Left renal cortex interstitium (tissue), 4 donors: ENCODE results near the gene BRD9. TPM values are rescaled to one million over a fixed set of nuclear protein-coding genes. Genes with fewer than 3 reads are reported as not detected.
"Not testable (repeated sequence)": the region's sequence is repeated elsewhere in the genome, so short reads cannot be mapped to it uniquely, and the experiment has no call there.

ENCODE experiments used
- DNase-seq, 4 donors: peaks; one replicate each; pipeline ENCODE4 v3.0.0-alpha.2; 2013; ENCODE audit warnings: low read depth in 4 of 4, low spot score in 2 of 4, missing footprints in 1 of 4
- polyA plus RNA-seq, 4 donors: library from polyadenylated mRNA; unstranded; fragments of 120-200 nt; gene quantifications; one replicate each; pipeline ENCODE4 v1.2.1, GENCODE V29; 2013; ENCODE audit not compliant: insufficient read length in 4 of 4

The BRD9 gene
- polyA plus RNA-seq, 4 donors, result 35.4 to 46.6 (median 40.9) TPM

- no peak for DNase-seq
These were observed 30.8 kb upstream of the BRD9 start for GRCh38 chr5:923281-923873.

DNA sequence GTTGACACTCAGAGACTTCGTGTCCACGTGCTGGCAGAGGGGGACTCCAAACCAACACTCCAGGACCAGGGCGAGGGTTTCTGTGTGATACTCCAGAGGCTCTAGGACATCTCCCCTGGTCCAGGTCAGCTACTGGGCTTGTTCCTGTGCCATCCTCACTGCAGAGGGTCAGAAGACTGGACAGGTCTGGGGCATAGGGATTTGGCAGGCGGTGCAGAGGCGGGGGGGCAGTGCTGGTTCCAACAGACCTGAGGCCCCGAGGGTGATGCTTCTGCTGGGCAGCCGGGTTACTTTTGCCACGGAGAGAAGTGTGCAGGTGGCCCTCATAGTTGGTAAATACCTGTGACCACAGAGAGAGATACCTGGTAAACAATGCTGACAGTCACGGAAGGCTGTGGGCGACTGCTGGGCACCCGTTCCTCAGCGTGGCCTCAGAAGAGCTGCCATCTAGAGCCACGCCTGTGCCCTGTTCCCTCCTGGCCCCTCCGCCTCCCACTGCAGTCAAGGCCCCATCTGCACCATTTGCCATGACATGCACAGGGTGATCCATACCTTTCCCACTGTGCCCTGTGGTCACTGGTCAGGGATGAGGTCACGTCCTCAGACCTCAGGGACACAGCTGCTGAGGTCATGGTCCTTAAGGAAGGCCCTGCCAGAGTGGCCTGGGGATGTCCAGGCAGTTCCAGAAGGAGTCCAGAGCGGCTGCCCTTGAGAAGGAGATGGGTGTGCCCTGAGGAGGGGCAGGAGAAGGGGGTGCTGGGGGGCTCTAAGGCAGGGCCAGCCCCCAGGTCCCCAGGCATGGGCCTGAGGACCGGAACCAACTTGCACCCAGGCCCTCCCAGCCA, 30.1 kb upstream of the BRD9 start:
- DNase-seq, result no peak

DNA sequence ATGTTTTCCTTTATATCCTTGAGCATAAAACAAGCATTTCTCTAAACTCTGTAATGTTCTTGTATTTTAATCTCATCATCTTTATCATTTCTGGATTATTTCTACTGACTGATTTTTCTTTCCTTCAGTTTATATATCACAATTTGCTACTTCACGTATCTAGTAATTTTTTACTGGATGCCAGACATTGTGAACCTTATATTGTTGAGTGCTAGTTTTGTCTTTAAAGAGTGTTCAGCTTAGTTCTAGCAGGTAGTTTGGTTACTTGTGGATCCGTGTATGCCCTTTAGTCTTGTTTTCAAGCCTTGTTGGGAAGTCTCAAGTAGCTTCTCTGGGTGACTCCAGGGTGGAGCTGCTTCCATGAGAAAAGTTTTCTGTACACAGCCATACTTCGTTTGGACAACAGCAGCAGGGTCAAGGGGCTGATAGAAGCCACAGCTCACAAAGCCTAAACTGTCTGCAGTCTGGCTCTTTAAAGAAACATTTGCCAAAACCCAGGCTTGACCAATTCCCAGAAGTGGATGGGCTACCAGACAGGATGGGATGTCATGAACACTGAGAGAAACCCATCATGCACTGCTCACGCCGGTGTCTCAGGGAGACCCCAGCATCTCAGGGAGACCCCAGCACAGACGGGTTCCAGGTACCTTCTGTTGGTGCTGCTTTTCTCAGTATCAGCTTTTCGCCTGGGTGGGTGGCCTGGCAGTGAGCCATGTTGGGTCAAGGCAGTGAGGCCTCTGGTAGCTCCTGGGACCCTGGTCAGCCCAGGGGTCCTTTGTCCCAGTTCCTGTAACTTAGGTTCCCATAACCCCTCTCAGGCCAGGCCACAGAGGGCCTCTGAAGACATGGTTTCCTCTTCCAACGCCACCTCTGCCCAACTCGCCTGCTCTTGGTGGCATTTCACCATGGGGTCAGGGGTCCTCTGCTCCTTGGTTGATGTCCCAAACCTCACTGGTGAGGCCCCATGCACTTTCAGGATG, 29.1 kb upstream of the BRD9 start:
- DNase-seq, result no peak

DNA sequence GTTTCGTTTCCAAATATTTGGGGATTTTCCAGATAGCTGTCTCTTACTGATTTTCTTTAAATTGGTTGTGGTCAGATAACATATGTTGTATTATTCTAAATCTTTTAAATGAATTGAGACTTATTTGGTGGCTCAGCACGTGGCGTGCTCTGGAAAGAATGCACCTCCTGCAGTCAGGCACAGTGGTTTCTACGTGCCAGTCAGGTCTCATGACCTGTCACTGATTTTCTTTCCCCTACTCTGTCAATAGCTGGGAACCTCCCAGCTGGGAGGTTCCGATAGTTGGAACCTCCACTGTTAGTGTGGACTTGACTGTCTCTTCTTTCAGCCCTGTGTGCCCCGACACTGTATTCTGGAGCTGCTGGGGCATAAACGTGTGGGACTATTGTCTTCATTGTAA, 27.7 kb upstream of the BRD9 start:
- no peak for DNase-seq

- no peak for DNase-seq
These were observed 26.9 kb upstream of the BRD9 start for GRCh38 chr5:919356-920000.

DNA sequence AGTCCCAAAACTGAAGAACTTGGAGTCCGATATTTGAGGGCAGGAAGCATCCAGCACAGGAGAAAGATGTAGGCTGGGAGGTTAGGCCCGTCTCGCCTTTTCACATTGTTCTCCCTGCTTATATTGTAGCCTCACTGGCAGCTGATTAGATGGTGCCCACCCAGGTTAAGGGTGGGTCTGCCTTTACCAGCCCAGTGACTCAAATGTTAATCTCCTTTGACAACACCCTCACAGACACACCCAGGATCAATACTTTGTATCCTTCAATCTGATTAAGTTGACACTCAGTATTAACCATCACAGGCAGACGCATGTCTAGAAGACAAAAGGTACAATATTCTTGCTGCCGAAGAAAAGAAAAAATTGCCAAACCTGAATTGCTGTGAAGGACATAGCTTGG, 26.1 kb upstream of the BRD9 start:
- not testable (repeated sequence) for DNase-seq

DNA sequence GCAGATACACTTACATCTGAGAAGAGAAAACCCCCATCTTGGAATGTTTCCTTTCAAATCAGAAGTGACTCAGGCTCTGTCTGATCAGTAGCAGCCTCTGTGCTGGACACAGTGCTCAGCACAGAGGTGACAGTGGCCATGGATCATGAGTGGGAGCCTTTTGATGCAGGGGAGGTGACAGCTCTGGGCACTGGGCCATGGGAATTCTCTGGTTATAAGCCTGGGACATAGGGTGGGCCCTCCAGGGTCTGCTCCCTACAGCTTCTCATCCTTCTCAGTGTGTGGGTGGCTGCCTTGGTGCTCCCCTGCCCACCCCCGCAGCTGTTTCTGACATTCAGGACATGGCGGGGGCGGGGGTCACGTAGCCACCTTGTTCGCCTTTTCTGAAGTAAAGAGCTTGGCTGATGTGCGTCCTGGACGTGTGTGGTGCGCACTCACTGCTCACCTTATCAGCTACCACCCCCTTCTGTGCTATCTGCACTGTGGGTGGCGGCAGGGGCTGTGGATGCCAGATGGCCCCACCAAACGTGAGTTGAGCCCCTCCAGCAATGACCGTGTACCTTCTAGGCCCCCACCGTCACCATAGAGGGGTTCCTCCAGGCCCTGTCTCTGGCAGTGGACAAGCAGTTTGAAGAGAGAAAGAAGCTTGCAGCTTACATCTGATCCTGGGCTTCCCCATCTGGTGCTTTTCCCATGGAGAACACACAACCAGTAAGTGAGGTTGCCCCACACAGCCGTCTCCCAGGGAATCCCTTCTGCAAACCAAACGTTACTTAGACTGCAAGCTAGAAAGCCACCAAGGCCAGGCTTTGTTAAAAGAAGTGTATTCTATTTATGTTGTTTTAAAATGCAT, 24.1 kb upstream of the BRD9 start:
- no peak for DNase-seq

DNA sequence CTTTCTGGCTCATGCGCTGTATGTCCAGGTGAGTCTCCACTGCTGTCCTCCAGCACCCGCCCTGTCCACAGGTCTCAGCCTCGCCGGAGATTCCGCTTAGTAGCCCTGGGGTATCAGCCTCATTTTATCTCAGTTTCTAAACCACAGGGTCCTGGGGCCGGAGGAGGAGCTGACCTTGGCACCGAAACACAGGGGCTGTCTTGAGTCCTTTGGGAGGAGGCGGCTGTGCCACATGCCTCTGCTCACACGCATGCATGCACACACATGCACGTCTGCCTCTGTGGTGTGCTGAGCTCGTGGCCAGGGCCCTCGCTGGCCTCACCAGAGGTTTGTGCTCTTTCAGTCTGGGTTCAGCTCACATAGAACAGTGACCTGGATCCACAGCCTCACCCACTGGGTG, 23.3 kb upstream of the BRD9 start:
- DNase-seq, result no peak

DNA sequence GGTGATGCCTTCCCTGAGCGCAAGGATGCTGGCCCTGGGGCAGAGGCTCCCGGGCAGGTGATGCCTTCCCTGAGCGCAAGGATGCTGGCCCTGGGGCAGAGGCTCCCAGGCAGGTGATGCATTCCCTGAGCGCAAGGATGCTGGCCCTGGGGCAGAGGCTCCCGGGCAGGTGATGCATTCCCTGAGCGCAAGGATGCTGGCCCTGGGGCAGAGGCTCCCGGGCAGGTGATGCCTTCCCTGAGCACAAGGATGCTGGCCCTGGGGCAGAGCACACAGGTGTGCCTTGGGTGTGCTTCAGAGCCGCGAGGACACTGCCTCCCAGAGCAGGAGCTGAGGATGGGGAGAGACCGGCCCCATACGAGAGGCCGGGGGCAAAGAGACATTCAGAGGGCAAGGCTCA, 22.7 kb upstream of the BRD9 start:
- DNase-seq, result not testable (repeated sequence)

- no peak for DNase-seq
These were observed 22.0 kb upstream of the BRD9 start for GRCh38 chr5:914612-915011.

GRCh38 chr5:914174-914573, 21.6 kb upstream of the BRD9 start:
- no peak for DNase-seq

- DNase-seq, result no peak
These were observed 19.9 kb upstream of the BRD9 start for GRCh38 chr5:912280-913091.

GRCh38 chr5:911601-912000, 19.0 kb upstream of the BRD9 start:
- DNase-seq, result no peak

- no peak for DNase-seq
These were observed 18.2 kb upstream of the BRD9 start for GRCh38 chr5:910769-911160.

- no peak for DNase-seq
These were observed 17.6 kb upstream of the BRD9 start for GRCh38 chr5:909994-910768.

- DNase-seq, result no peak
These were observed 16.5 kb upstream of the BRD9 start for GRCh38 chr5:909086-909485.

DNA sequence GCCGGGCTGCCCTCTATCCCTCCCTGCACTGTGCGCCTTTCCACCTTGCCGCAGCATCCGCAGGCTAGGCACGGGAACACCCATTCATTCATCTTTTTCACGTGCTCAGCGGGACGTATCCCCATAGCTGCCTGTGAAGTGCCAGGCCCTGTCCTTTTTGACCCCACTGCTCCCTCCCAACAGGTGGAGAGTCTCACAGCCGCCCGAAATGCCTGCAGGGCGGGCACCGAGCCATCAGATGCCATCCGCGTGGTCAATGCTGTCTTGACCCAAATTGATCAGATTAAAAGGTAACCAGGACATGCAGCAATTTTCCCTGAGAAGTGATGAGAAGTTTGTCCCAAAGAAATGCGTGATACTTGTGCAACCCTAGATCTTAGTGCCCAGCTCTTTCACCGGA, 15.6 kb upstream of the BRD9 start:
- DNase-seq, result no peak

DNA sequence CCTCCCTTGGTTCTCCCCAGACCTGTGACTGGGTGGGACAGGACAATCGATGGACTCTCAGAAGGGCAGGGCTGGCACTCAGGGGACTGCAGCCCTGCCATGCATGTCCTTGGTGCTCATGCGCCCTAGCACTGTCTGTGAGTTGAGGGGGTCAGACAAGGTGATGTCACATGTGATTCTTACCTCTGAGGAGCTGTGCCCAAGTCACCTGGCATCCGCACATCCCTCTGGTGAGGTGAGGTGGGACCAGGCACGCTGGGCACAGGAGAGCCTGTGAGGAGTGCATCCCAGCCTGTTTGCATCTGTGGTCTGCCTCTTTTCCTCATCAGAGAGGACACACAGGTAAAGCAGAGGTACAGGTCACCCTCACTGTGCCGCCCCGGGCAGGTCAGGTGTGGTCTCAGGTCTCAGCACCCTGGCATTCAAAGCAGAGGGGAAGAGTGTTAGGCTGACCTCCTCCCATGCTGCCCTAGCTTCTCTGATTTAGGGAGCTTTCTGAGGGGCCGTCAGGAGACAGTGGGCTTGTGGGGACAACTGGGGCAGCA, 14.8 kb upstream of the BRD9 start:
- no peak for DNase-seq
